Thoracic aorta (tissue), 2 donors: ENCODE results near the gene SNX27. TPM values are rescaled to one million over a fixed set of nuclear protein-coding genes. Genes with fewer than 3 reads are reported as not detected.

ENCODE experiments used
- ATAC-seq: fragments of 150-250 bp; one replicate; pipeline ENCODE4 v1.8.0; 2017; ENCODE audit warnings: low read depth; ENCODE audit not compliant: insufficient number of reproducible peaks, low FRiP score
- DNase-seq: peaks from one replicate; pipeline ENCODE4 v3.0.0-alpha.2; 2020; ENCODE audit warnings: low spot score
- H3K27ac ChIP-seq, 2 donors: fragments of 200-600 bp; sonication (generic); 1 replicate in 1 of 2; 2 replicates in 1 of 2; pipeline ENCODE4 v1.5.1; 2016; ENCODE audit warnings: mild to moderate bottlenecking in 2 of 2, moderate library complexity in 2 of 2
- H3K27me3 ChIP-seq: fragments of 200-600 bp; sonication (generic); replicated peaks from 2 replicates; pipeline ENCODE4 v1.6.0; 2016; ENCODE audit warnings: mild to moderate bottlenecking; ENCODE audit not compliant: insufficient read depth
- H3K36me3 ChIP-seq: fragments of 200-600 bp; sonication (generic); one replicate; pipeline ENCODE4 v1.5.1; 2016
- H3K4me1 ChIP-seq, 2 donors: fragments of 200-600 bp; sonication (generic); 1 replicate in 1 of 2; 2 replicates in 1 of 2; pipeline versions ENCODE4 v1.5.1 to v1.6.0; 2016; ENCODE audit warnings: low read depth in 2 of 2, mild to moderate bottlenecking in 1 of 2; ENCODE audit not compliant: control insufficient read depth in 1 of 2
- H3K4me3 ChIP-seq: fragments of 200-600 bp; sonication (generic); 2 replicates; pipeline ENCODE4 v1.5.1; 2016; ENCODE audit warnings: mild to moderate bottlenecking
- H3K9me3 ChIP-seq: fragments of 200-600 bp; sonication (generic); 2 replicates; pipeline ENCODE4 v1.5.1; 2016
- total RNA-seq, 2 donors: library from RNA; depleted of rRNA; stranded (reverse); fragments of >200 nt; gene quantifications; one replicate each; pipeline versions ENCODE4 v1.1.0 to v1.2.3, GENCODE V29; 2016
- TF ChIP-seq, protein P1 (sequence below): fragments of 200-600 bp; sonication (generic); IDR thresholded peaks from one replicate; pipeline ENCODE4 v1.5.1; 2019; ENCODE audit warnings: antibody characterized with exemption

Gene SNX27
- total RNA-seq, 2 donors from 2014 or later = 25.6 to 46.7 TPM

GRCh38 chr1:151626740-151627334, 15.0 kb downstream of the SNX27 start:
- H3K36me3 ChIP-seq = no peaks in the 10 kb centered on the region
- H3K4me3 ChIP-seq = no peak overlapping the region
- ATAC-seq (no peak), DNase-seq (no peak)
- no peak overlapping the region for H3K27ac ChIP-seq
- H3K4me1 ChIP-seq = no peaks in the 10 kb centered on the region
- no peaks in the 10 kb centered on the region for H3K27me3 ChIP-seq
- H3K9me3 ChIP-seq = no peaks in the 10 kb centered on the region
- TF ChIP-seq, protein P1, sequence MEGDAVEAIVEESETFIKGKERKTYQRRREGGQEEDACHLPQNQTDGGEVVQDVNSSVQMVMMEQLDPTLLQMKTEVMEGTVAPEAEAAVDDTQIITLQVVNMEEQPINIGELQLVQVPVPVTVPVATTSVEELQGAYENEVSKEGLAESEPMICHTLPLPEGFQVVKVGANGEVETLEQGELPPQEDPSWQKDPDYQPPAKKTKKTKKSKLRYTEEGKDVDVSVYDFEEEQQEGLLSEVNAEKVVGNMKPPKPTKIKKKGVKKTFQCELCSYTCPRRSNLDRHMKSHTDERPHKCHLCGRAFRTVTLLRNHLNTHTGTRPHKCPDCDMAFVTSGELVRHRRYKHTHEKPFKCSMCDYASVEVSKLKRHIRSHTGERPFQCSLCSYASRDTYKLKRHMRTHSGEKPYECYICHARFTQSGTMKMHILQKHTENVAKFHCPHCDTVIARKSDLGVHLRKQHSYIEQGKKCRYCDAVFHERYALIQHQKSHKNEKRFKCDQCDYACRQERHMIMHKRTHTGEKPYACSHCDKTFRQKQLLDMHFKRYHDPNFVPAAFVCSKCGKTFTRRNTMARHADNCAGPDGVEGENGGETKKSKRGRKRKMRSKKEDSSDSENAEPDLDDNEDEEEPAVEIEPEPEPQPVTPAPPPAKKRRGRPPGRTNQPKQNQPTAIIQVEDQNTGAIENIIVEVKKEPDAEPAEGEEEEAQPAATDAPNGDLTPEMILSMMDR = no peak

GRCh38 chr1:151629278-151629677, 17.4 kb downstream of the SNX27 start:
- TF ChIP-seq, protein P1 = no peak
- ATAC-seq (no peak), DNase-seq (no peak)
- Histone ChIP-seq H3K36me3 (no peaks in the 10 kb centered on the region), H3K27me3 (no peaks in the 10 kb centered on the region), H3K4me1 (no peaks in the 10 kb centered on the region), H3K27ac (no peak overlapping the region), H3K4me3 (no peak overlapping the region), H3K9me3 (no peaks in the 10 kb centered on the region)

- no peaks in the 10 kb centered on the region for H3K9me3 ChIP-seq
- no peaks in the 10 kb centered on the region for H3K27me3 ChIP-seq
- H3K4me1 ChIP-seq = peaks cover 13 to 15% of the 10 kb centered on the region in 2 donors
- DNase-seq (no peak), ATAC-seq (no peak)
- TF ChIP-seq, protein P1 = no peak
- no peaks in the 10 kb centered on the region for H3K36me3 ChIP-seq
- H3K27ac ChIP-seq = no peak overlapping the region
- no peak overlapping the region for H3K4me3 ChIP-seq
Measured at GRCh38 chr1:151635479-151636072, 23.7 kb downstream of the SNX27 start.

GRCh38 chr1:151638074-151638775, 26.4 kb downstream of the SNX27 start:
- TF ChIP-seq, protein P1 = no peak
- Histone ChIP-seq H3K4me3 (no peak overlapping the region), H3K27ac (no peak overlapping the region), H3K27me3 (no peaks in the 10 kb centered on the region), H3K4me1 (peaks cover 13 to 15% of the 10 kb centered on the region in 2 donors), H3K36me3 (no peaks in the 10 kb centered on the region), H3K9me3 (no peaks in the 10 kb centered on the region)
- DNase-seq (no peak), ATAC-seq (no peak)

DNA sequence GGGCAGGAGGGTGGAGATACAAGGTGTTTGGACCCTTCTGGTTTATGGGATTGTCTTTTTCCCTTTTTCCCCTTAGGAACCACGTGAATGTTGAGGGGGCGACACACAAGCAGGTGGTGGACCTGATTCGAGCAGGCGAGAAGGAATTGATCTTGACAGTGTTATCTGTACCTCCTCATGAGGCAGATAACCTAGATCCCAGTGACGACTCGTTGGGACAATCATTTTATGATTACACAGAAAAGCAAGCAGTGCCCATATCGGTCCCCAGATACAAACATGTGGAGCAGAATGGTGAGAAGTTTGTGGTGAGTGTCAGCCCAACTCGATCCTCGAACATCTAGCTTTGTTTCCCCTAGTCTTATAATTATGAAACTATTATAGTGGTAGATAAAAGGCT, 27.0 kb downstream of the SNX27 start:
- no peak overlapping the region for H3K4me3 ChIP-seq
- H3K9me3 ChIP-seq = no peaks in the 10 kb centered on the region
- H3K27me3 ChIP-seq = no peaks in the 10 kb centered on the region
- DNase-seq (no peak), ATAC-seq (no peak)
- no peaks in the 10 kb centered on the region for H3K36me3 ChIP-seq
- no peak overlapping the region for H3K27ac ChIP-seq
- H3K4me1 ChIP-seq = peaks cover 13 to 15% of the 10 kb centered on the region in 2 donors
- TF ChIP-seq, protein P1 = no peak
